Lower leg skin (tissue), 4 donors: ENCODE data around the gene GCAT. TPM values are rescaled to one million over a fixed set of nuclear protein-coding genes. Genes with fewer than 3 reads are reported as not detected.

Experiments
- DNase-seq, 2 donors: peaks; one replicate each; pipeline ENCODE4 v3.0.0-alpha.2; 2019; ENCODE audit warnings: low spot score in 2 of 2
- H3K4me3 ChIP-seq: fragments of 200-600 bp; sonication (generic); 2 replicates; pipeline ENCODE4 v1.5.1; 2017; ENCODE audit warnings: mild to moderate bottlenecking, low read depth; ENCODE audit not compliant: poor library complexity, severe bottlenecking
- CTCF ChIP-seq, 3 donors: fragments of 450-650 bp; IDR thresholded peaks; one replicate each; pipeline ENCODE4 v1.5.1; 2016; ENCODE audit warnings: antibody characterized with exemption in 3 of 3, mild to moderate bottlenecking in 3 of 3, moderate library complexity in 2 of 3
- POLR2A ChIP-seq, 2 donors: fragments of 450-650 bp; IDR thresholded peaks; one replicate each; pipeline ENCODE4 v1.6.1; 2016 to 2017; ENCODE audit warnings: antibody characterized with exemption in 2 of 2, mild to moderate bottlenecking in 1 of 2, moderate library complexity in 1 of 2
- WGBS, 2 donors: methylation state at CpG; one replicate each; pipeline ENCODE4 v1.1.5; 2018; 5-methylcytosine and 5-hydroxymethylcytosine counted together
- intact Hi-C: fragments of 100-400 bp; cut with DNase I; formaldehyde crosslinking; loops from one replicate; pipeline ENCODE4 v1.15.0; 2023; ENCODE audit warnings: low total_unique reads
- microRNA counts, 2 donors: library from miRNA; unstranded; fragments of <30 nt; microRNA quantifications; one replicate each; lab custom pipeline; 2016
- microRNA-seq, 2 donors: library from miRNA; unstranded; fragments of <30 nt; microRNA quantifications; one replicate each; pipeline ENCODE4, GENCODE V29; 2016; ENCODE audit warnings: borderline replicate concordance in 2 of 2, borderline number of aligned reads in 1 of 2
- total RNA-seq, 4 donors: library from RNA; depleted of rRNA; stranded (reverse); fragments of >200 nt; gene quantifications; one replicate each; pipeline ENCODE4 v1.1.0, GENCODE V29; 2016

GCAT gene
- total RNA-seq, 4 donors from 2014 or later, result 12.5 to 20.4 (median 16.2) TPM

- no peak for TF ChIP-seq CTCF (IDR thresholded peaks at IDR 0.05)
- TF ChIP-seq POLR2A (IDR thresholded peaks at IDR 0.05), result no peak
- intact Hi-C loops, result no loop called here
- 75 to 76% methylated on average over 2 of the region's 2 CpGs for WGBS, 2 donors
- no peak overlapping the region for H3K4me3 ChIP-seq
- DNase-seq, result no peak
Observed at GRCh38 chr22:37855462-37855861, 47.7 kb downstream of the GCAT start.

- TF ChIP-seq CTCF (IDR thresholded peaks at IDR 0.05) (no peak), POLR2A (IDR thresholded peaks at IDR 0.05) (no peak)
- no peak for DNase-seq
- intact Hi-C loops, result loop anchor here (5.0 kb wide), 1 partner anchor 44 kb away; no protein-coding TSS in a partner anchor
- WGBS, 2 donors, result 79% methylated on average over 7 of the region's 7 CpGs
- no peak overlapping the region for H3K4me3 ChIP-seq
Observed at GRCh38 chr22:37860796-37861421, 53.2 kb downstream of the GCAT start.

GRCh38 chr22:37862570-37863325 is 55.0 kb downstream of the GCAT start:
- intact Hi-C loops, result loop anchor here (5.0 kb wide), 1 partner anchor 45 kb away; no protein-coding TSS in a partner anchor
- WGBS, 2 donors, result 80% methylated on average over 7 of the region's 7 CpGs
- TF ChIP-seq POLR2A (IDR thresholded peaks at IDR 0.05), result no peak
- TF ChIP-seq CTCF (IDR thresholded peaks at IDR 0.05), result no peak

GRCh38 chr22:37865510-37865909 is 57.8 kb downstream of the GCAT start:
- H3K4me3 ChIP-seq, result no peak overlapping the region
- intact Hi-C loops, result no loop called here
- DNase-seq, result no peak
- no peak for TF ChIP-seq POLR2A (IDR thresholded peaks at IDR 0.05)
- TF ChIP-seq CTCF (IDR thresholded peaks at IDR 0.05), result no peak
- WGBS, 2 donors, result 78 to 82% methylated on average over 6 of the region's 6 CpGs

More at GRCh38 chr22:37862570-37863325, 55.0 kb downstream of the GCAT start:
- no peak overlapping the region for H3K4me3 ChIP-seq
- no peak for DNase-seq

MicroRNA genes within 50 kb of the gene (microRNA counts, 767-probe panel; counts per million panel counts)
- 0 to 358 counts per million in 2 donors for microRNA hsa-miR-658 (lab: Ali Mortazavi, UCI)
- 0 to 358 counts per million in 2 donors for microRNA hsa-miR-659-3p (lab: Ali Mortazavi, UCI)

Small RNA genes lying within 50 kb of the gene (microRNA-seq; reads per million reads assigned to microRNA genes)
- gene MIR659, result 0 to 0.68 reads per million in 2 donors

Other genes starting within 250 kb of the GCAT start
- 10 to 100 TPM; 44.4 to 80.1 (median 70.5) TPM for gene CDC42EP1, start 247.5 kb upstream of the GCAT start, total RNA-seq
- gene LGALS2, start 227.8 kb upstream of the GCAT start, total RNA-seq, result 1 to 10 TPM in 1 of 4 donors, not detected in 3; 1.4 TPM
- 10 to 100 TPM; 50.3 to 66.0 (median 53.6) TPM for gene GGA1, start 199.1 kb upstream of the GCAT start, total RNA-seq
- 10 to 100 TPM; 29.1 to 83.3 (median 60.3) TPM for gene SH3BP1, start 168.3 kb upstream of the GCAT start, total RNA-seq
- gene PDXP, start 149.2 kb upstream of the GCAT start, total RNA-seq, result 1 to 10 TPM; 1.8 to 4.6 (median 3.2) TPM
- gene LGALS1, start 132.3 kb upstream of the GCAT start, total RNA-seq, result 100 to 1,000 TPM; 110 to 347 (median 232) TPM
- gene NOL12, start 121.6 kb upstream of the GCAT start, total RNA-seq, result 10 to 100 TPM; 24.3 to 72.3 (median 36.1) TPM
- gene TRIOBP, start 110.9 kb upstream of the GCAT start, total RNA-seq, result 10 to 100 TPM; 45.3 to 86.4 (median 65.1) TPM
- gene GALR3, start 15.4 kb downstream of the GCAT start, total RNA-seq, result not detected
- gene ANKRD54, start 36.4 kb downstream of the GCAT start, total RNA-seq, result 10 to 100 TPM; 36.2 to 61.6 (median 53.0) TPM
- gene EIF3L, start 41.5 kb downstream of the GCAT start, total RNA-seq, result 100 to 1,000 TPM; 392 to 558 (median 489) TPM
- 100 to 1,000 TPM; 124 to 150 (median 143) TPM for gene MICALL1, start 98.4 kb downstream of the GCAT start, total RNA-seq
- not detected for gene C22orf23, start 145.7 kb downstream of the GCAT start, total RNA-seq
- 10 to 100 TPM; 33.3 to 83.9 (median 57.6) TPM for gene POLR2F, start 145.8 kb downstream of the GCAT start, total RNA-seq
- gene SOX10, start 176.6 kb downstream of the GCAT start, total RNA-seq, result 10 to 100 TPM in 3 of 4 donors, 1 to 10 TPM in 1; 7.8 to 45.2 (median 29.7) TPM
- 10 to 100 TPM; 35.9 to 67.6 (median 51.4) TPM for gene PICK1, start 249.5 kb downstream of the GCAT start, total RNA-seq